ENCODE measurements around the gene RRAGB.
A peak's percentile ranks its signal among the peaks of the same experiment; 100 is the strongest.
"Not testable (repeated sequence)": the region's sequence is repeated elsewhere in the genome, so short reads cannot be mapped to it uniquely, and the experiment has no call there.

Gene RRAGB, protein sequence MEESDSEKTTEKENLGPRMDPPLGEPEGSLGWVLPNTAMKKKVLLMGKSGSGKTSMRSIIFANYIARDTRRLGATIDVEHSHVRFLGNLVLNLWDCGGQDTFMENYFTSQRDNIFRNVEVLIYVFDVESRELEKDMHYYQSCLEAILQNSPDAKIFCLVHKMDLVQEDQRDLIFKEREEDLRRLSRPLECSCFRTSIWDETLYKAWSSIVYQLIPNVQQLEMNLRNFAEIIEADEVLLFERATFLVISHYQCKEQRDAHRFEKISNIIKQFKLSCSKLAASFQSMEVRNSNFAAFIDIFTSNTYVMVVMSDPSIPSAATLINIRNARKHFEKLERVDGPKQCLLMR

GRCh38 chrX:55717521-55718497 is at the start of gene RRAGB:
TSS of gene RRAGB (plus strand) at chrX:55717749. CDS start at chrX:55718328, 579 bp downstream.
- DNase-seq (ENCODE audit: extremely low spot score, insufficient read length, low read depth) (peak; percentile 69), FAIRE-seq (peak; percentile 98)

GRCh38 chrX:55668084-55668483 is 49.5 kb upstream of the RRAGB start:
- no peak for FAIRE-seq

DNA sequence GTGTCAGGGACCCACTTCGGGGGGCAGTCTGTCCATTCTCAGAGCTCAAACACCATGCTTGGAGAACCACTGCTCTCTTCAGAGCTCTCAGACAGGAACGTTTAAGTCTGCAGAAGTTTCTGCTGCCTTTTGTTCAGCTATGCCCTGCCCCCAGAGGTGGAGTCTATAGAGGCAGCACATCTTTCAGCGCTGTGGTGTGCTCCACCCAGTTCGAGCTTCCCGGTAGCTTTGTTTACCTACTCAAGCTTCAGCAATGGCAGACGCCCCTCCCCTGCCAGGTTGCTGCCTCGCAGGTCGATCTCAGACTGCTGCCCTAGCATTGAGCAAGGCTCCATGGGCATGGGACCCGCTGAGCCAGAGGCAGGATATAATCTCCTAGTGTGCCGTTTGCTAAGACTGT is 29.0 kb upstream of the RRAGB start:
- FAIRE-seq; DNase-seq (ENCODE audit: extremely low spot score, insufficient read length, low read depth): not testable (repeated sequence)

More at GRCh38 chrX:55668084-55668483, 49.5 kb upstream of the RRAGB start:
- DNase-seq (ENCODE audit: extremely low spot score, insufficient read length, low read depth): no peak

DNA sequence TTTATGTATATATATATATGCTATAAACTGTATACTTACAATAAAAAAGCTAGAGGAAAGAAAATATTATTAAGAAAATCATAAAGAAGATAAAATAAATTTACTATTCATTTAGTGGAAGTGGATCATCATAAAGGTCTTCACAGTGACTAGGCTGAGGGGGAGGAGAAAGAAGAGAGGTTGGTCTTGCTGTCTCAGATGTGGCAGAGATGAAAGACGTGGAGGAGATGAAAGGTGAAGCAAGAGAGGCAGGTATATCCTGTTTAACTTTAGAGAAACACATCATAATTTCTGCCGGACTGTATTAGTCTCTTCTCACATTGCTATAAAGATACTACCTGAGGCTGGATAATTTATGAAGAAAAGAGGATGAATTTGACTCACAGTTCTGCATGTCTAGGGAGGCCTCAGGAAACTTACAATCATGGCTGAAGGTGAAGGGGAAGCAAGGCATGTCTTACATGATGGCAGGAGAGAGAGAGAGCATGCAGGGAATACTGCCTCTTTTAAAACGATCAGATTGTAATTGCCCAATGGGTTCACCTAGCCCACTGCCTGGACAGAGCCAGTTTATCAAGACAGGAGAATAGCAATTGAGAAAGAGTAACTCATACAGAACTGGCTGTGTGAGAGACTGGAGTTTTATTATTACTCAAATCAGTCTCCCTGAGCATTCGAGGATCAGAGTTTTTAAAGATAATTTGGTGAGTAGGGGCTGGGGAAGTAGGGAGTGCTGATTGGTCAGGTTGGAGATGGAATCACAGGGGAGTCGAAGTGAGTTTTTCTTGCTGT is 22.1 kb upstream of the RRAGB start:
- no peak for FAIRE-seq

DNA sequence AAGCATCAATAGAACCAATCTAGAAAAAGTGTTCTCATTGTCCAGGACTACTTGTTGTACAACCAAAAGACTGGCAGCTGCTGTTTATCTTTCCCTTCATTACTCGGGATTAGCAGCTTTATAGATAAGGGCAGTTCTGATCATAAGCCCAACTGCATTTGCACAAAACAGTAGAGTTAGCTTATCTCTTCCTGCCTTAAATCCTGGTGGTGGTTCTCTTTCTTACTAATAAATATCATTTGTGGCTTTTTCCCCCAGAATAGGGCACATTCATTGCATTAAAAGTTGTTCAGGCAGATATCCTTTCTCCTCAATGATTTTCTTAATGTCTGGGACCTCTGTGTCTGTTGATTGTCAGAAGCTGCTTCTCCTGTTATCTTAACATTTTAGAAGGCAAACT is 20.2 kb upstream of the RRAGB start:
- FAIRE-seq (no peak), DNase-seq (ENCODE audit: extremely low spot score, insufficient read length, low read depth) (no peak)

More for the DNA sequence above, 22.1 kb upstream of the RRAGB start:
- DNase-seq (ENCODE audit: extremely low spot score, insufficient read length, low read depth): no peak

DNA sequence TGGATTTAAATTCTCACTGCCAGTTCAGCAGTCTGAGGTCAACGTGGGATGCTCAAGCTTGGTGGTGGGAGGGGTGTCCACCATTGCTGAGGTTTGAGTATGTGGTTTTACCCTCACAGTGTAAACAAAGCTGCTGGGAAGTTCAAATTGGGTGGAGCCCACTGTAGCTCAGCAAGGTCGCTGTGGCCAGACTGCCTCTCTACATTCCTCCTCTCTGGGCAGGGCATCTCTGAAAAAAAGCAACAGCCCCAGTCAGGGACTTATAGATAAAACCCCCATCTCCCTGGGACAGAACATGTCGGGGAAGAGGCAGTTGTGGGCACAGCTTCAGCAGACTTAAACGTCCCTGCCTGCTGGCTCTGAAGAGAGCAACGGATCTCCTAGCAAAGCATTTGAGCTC is 14.9 kb upstream of the RRAGB start:
- no peak for FAIRE-seq
- no peak for DNase-seq (ENCODE audit: extremely low spot score, insufficient read length, low read depth)

- DNase-seq (ENCODE audit: extremely low spot score, insufficient read length, low read depth); FAIRE-seq: not testable (repeated sequence)
Observed at GRCh38 chrX:55703436-55703835, 14.1 kb upstream of the RRAGB start.

DNA sequence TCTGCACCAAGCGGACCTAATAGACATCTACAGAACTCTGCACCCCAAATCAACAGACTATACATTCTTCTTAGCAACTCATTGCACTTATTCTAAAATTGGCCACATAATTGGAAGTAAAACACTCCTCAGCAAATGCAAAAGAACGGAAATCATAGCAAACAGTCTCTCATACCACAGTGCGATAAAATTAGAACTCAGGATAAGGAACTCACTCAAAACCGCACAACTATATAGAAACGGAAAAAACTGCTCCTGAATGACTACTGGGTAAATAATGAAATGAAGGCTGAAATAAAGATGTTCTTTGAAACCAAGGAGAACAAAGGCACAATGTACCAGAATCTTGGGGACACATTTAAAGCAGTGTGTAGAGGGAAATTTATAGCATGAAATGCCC is 12.5 kb upstream of the RRAGB start:
- FAIRE-seq; DNase-seq (ENCODE audit: extremely low spot score, insufficient read length, low read depth): not testable (repeated sequence)

DNA sequence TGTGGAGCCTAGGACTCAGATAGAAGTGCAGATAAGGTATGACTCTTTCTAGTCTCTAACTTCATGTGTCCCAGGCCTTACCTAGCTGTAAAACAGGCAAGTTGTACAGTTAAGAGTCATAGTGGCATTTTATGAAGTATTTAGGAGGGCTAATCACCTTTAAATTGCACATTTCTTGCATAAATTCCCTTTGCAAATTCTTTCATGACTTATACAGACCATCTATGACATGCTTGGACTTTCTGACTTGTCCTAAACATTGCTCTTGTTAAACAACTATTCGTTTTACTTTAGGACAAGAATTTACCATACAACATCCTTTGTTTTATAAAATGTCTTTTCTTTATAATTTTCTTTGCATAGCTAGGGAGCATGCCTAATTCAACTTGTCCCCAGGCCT is 7.8 kb upstream of the RRAGB start:
- FAIRE-seq (no peak), DNase-seq (ENCODE audit: extremely low spot score, insufficient read length, low read depth) (no peak)

DNA sequence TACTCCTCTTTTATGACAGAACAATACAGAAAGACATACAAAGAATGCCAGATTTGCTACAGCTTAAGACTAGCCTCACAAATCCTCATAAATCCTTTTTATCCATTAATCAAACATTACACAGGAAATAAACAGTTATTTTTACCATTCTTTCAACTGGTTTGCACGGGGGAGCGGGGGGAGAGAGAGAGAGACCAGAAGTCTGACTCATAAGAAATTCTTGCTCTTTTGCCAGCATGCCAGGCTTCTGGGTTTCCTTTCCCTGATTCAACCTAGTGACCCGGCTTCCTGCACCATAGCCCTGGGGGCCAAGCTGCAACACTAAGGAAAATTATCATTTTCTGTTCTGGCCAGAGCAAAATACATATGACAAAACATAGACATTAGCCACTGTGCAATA is 6.8 kb upstream of the RRAGB start:
- DNase-seq (ENCODE audit: extremely low spot score, insufficient read length, low read depth): no peak
- no peak for FAIRE-seq

GRCh38 chrX:55713631-55714030 is 3.9 kb upstream of the RRAGB start:
- FAIRE-seq: no peak

GRCh38 chrX:55714161-55714560 is 3.4 kb upstream of the RRAGB start:
- FAIRE-seq: no peak
- DNase-seq (ENCODE audit: extremely low spot score, insufficient read length, low read depth): no peak

More at GRCh38 chrX:55713631-55714030, 3.9 kb upstream of the RRAGB start:
- DNase-seq (ENCODE audit: extremely low spot score, insufficient read length, low read depth): no peak

GRCh38 chrX:55715847-55716246 is 1.7 kb upstream of the RRAGB start:
- no peak for DNase-seq (ENCODE audit: extremely low spot score, insufficient read length, low read depth)
- FAIRE-seq: no peak

- DNase-seq (ENCODE audit: extremely low spot score, insufficient read length, low read depth) (no peak), FAIRE-seq (no peak)
Observed at GRCh38 chrX:55716937-55717336, 612 bp upstream of the RRAGB start.

- DNase-seq (ENCODE audit: extremely low spot score, insufficient read length, low read depth): no peak
- FAIRE-seq: no peak
Observed at GRCh38 chrX:55731826-55732225, 14.3 kb downstream of the RRAGB start.

DNA sequence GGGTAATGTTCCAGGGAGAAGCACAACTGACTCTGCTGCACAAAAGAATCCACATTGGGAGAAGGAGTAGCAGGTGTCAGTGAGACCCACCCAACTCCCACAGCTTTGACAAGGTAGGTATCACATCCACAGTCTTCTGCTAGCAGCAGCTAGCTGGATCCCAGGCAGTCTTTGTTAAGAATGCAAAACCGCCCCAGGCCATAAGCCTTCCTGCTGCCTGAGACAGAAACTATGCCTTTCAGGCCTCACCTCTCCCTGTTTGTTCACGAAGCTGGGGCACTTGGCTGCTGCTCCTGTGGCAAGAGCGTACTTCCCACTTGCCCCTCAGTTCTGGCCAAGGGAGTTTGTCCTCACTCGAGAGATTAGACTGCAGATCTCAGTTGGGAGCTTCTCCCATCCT is 21.4 kb downstream of the RRAGB start:
- DNase-seq (ENCODE audit: extremely low spot score, insufficient read length, low read depth): no peak
- FAIRE-seq: no peak

DNA sequence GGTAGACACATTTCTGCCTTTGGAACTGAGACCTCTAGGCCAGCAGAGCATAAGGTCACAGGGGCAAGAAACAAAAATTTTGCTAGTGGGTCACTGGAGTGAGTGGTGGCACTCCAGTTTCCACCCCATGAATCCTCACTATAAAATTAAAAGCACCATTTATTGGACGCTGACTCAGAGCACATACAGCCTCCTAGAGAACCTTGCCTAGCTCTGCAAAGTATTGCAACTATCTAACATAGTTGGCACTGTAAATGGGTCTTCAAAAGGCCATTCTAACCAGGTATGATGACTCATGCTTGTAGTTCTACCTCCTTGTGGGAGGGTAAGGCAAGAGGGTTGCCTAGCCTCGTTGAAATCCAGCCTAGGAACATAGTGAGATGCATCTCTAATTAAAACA is 25.1 kb downstream of the RRAGB start:
- DNase-seq (ENCODE audit: extremely low spot score, insufficient read length, low read depth) (no peak), FAIRE-seq (no peak)

GRCh38 chrX:55748463-55748862 is 30.9 kb downstream of the RRAGB start:
- DNase-seq (ENCODE audit: extremely low spot score, insufficient read length, low read depth); FAIRE-seq: not testable (repeated sequence)

- no peak for FAIRE-seq
Observed at GRCh38 chrX:55750256-55750655, 32.7 kb downstream of the RRAGB start.

DNA sequence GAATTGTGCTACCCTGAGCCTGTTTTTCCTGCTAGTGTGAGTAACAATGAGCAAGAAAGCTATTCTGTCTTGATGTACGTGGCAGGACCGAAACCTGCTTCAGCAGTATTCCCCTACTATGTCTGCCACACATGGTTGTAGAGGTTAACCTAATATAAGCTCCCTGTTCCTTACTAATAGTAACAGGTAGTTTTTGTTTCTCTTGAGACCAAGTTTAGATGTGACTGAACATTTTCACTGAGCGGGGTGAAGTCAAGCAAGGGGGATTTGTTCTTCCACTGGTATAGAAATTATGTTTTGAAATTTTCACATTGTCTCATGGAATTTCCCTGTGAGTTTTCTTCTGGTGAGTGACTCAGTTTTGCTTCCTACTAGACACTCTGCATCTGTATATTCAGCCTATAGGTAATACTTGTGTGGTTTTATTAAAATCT is 37.3 kb downstream of the RRAGB start:
- peak; percentile 76 for FAIRE-seq

More at GRCh38 chrX:55750256-55750655, 32.7 kb downstream of the RRAGB start:
- no peak for DNase-seq (ENCODE audit: extremely low spot score, insufficient read length, low read depth)

More for the DNA sequence above, 37.3 kb downstream of the RRAGB start:
- no peak for DNase-seq (ENCODE audit: extremely low spot score, insufficient read length, low read depth)

Data from GM18507 (cell line).